GM12891 (cell line): ENCODE measurements around the gene SYT1.

ENCODE experiments used
- POLR2A ChIP-seq: IDR thresholded peaks from 2 replicates; pipeline ENCODE4 v1.6.1; 2011; ENCODE audit warnings: low read depth, low read length, control low read depth
- POLR2AphosphoS5 ChIP-seq: IDR thresholded peaks from 2 replicates; pipeline ENCODE4 v1.6.1; 2011; ENCODE audit warnings: low read depth, low read length, control low read depth

- TF ChIP-seq POLR2A: no peak
- TF ChIP-seq POLR2AphosphoS5: no peak
Observed at GRCh38 chr12:79347866-79348265, 483.3 kb downstream of the SYT1 start.
